T-cell (primary cell): Measurements from ENCODE around the gene CCDC127. TPM values are rescaled to one million over a fixed set of nuclear protein-coding genes. Genes with fewer than 3 reads are reported as not detected.
"Not testable (repeated sequence)": the region's sequence is repeated elsewhere in the genome, so short reads cannot be mapped to it uniquely, and the experiment has no call there.

Experiments
- ATAC-seq, 4 experiments: fragments of 200-7000 bp in 3 of 4; fragments of 150-1000 bp in 1 of 4; cut with Tn5 transposase; replicated peaks in 1 of 4; 1 replicate in 3 of 4; 2 replicates in 1 of 4; pipeline ENCODE4 v1.10.0; 2021; ENCODE audit warnings: moderate library complexity in 3 of 4, mild to moderate bottlenecking in 2 of 4, moderate number of reproducible peaks in 1 of 4
- CTCF ChIA-PET, 2 donors: fragments of 300-600 bp; sonication (Branson Sonifier 250); formaldehyde crosslinking; loops; one replicate each; lab custom pipeline; 2022; ENCODE audit warnings: antibody characterized with exemption in 2 of 2; lab: Charles Lee
- POLR2A ChIA-PET, 2 donors: fragments of 300-600 bp; sonication (Branson Sonifier 250); formaldehyde crosslinking; loops; one replicate each; lab custom pipeline; 2022; ENCODE audit warnings: antibody characterized with exemption in 2 of 2; lab: Charles Lee
- DNase-seq, 35 experiments: peaks; one replicate each; pipeline versions ENCODE4 v3.0.0 to v3.0.0-alpha.2; 2013 to 2023
- H3K27ac ChIP-seq: one replicate; pipeline ENCODE4 v1.5.1; 2013; ENCODE audit warnings: low read length
- H3K27me3 ChIP-seq, 2 experiments: replicated peaks in 1 of 2; 1 replicate in 1 of 2; 2 replicates in 1 of 2; pipeline versions ENCODE4 v1.6.1 to v1.7.0; 2013; ENCODE audit warnings: low read length in 1 of 2, mixed read lengths in 1 of 2; ENCODE audit not compliant: control insufficient read depth in 2 of 2, insufficient read depth in 2 of 2; ENCODE audit errors: extremely low read depth in 1 of 2
- H3K36me3 ChIP-seq, 2 donors: 1 replicate in 1 of 2; 2 replicates in 1 of 2; pipeline versions ENCODE4 v1.6.1 to v1.7.0; 2013; ENCODE audit warnings: low read length in 1 of 2; ENCODE audit not compliant: control insufficient read depth in 2 of 2, insufficient read depth in 1 of 2; ENCODE audit errors: extremely low read depth in 1 of 2
- H3K4me1 ChIP-seq, 2 experiments: 1 replicate in 1 of 2; 2 replicates in 1 of 2; pipeline versions ENCODE4 v1.6.1 to v1.7.0; 2013; ENCODE audit warnings: low read length in 2 of 2, mixed read lengths in 1 of 2; ENCODE audit not compliant: insufficient read depth in 2 of 2, control insufficient read depth in 1 of 2; ENCODE audit errors: extremely low read depth in 1 of 2
- H3K4me3 ChIP-seq, 2 donors: 1 replicate in 1 of 2; 2 replicates in 1 of 2; pipeline versions ENCODE4 v1.5.1 to v1.7.0; 2013; ENCODE audit warnings: mild to moderate bottlenecking in 2 of 2, low read length in 1 of 2, moderate library complexity in 1 of 2; ENCODE audit not compliant: control insufficient read depth in 1 of 2; ENCODE audit errors: extremely low read depth in 1 of 2
- H3K9me3 ChIP-seq: 2 replicates; pipeline ENCODE4 v1.7.0; 2013
- H3K27ac Mint-ChIP-seq, 2 donors: one replicate each; pipeline ENCODE4 v1.8.0; 2020 to 2021; ENCODE audit warnings: mild to moderate bottlenecking in 2 of 2, mixed read lengths in 2 of 2
- H3K27me3 Mint-ChIP-seq, 2 donors: one replicate each; pipeline ENCODE4 v1.8.0; 2021 to 2022; ENCODE audit warnings: mixed read lengths in 2 of 2
- H3K36me3 Mint-ChIP-seq: one replicate; pipeline ENCODE4 v1.8.0; 2021; ENCODE audit warnings: mixed read lengths
- H3K4me1 Mint-ChIP-seq, 3 donors: one replicate each; pipeline ENCODE4 v1.8.0; 2020 to 2022; ENCODE audit warnings: mixed read lengths in 3 of 3, mild to moderate bottlenecking in 1 of 3
- H3K4me3 Mint-ChIP-seq, 3 donors: one replicate each; pipeline ENCODE4 v1.8.0; 2020 to 2022; ENCODE audit warnings: mild to moderate bottlenecking in 3 of 3, mixed read lengths in 3 of 3, moderate library complexity in 3 of 3
- H3K9me3 Mint-ChIP-seq, 3 donors: one replicate each; pipeline ENCODE4 v1.8.0; 2020 to 2022; ENCODE audit warnings: mixed read lengths in 3 of 3
- WGBS: methylation state at CpG from one replicate; pipeline ENCODE4 v1.1.5; 2013; ENCODE audit warnings: missing lambda C conversion rate; ENCODE audit not compliant: insufficient coverage; 5-methylcytosine and 5-hydroxymethylcytosine counted together
- total RNA-seq, 35 experiments: library from RNA in 6 of 35; stranded (reverse) in 6 of 35; fragments of 120-200 nt in 1 of 35; gene quantifications; one replicate each; pipeline versions ENCODE4 v1.2.1 to v1.2.4 and lab custom pipeline; 2013 to 2026

Gene CCDC127
- total RNA-seq, 5 donors from 2014 or later (not counting 1 experiment from before 2014, with no cell fraction given) = 2.5 to 9.8 (median 6.3) TPM

GRCh38 chr5:251538-251937 is 33.6 kb upstream of the CCDC127 start:
- H3K4me1 ChIP-seq = peaks cover 0 to 10% of the 10 kb centered on the region in 2 experiments
- 69% methylated on average over 3 of the region's 8 CpGs for WGBS
- H3K27me3 Mint-ChIP-seq, H3K9me3 ChIP-seq, H3K9me3 Mint-ChIP-seq, POLR2A ChIA-PET, DNase-seq, ATAC-seq, CTCF ChIA-PET, H3K27me3 ChIP-seq, H3K4me3 Mint-ChIP-seq, H3K4me3 ChIP-seq: not testable (repeated sequence)
- peaks cover 42% of the 10 kb centered on the region for H3K36me3 Mint-ChIP-seq
- H3K27ac ChIP-seq = peak overlapping the region; percentile 68
- peak overlapping the region; percentile 39 to 74 for H3K27ac Mint-ChIP-seq
- peaks cover 8 to 34% of the 10 kb centered on the region in 2 donors for H3K36me3 ChIP-seq
- H3K4me1 Mint-ChIP-seq = peaks cover 0 to 13% (median 8%) of the 10 kb centered on the region in 3 donors

GRCh38 chr5:251016-251415 is 33.1 kb upstream of the CCDC127 start:
- DNase-seq, CTCF ChIA-PET, H3K27ac ChIP-seq, H3K4me3 Mint-ChIP-seq, H3K27me3 Mint-ChIP-seq, H3K4me3 ChIP-seq, H3K9me3 Mint-ChIP-seq, H3K27me3 ChIP-seq, POLR2A ChIA-PET, H3K9me3 ChIP-seq, H3K27ac Mint-ChIP-seq: not testable (repeated sequence)
- Histone ChIP-seq H3K4me1 (peaks cover 0 to 10% of the 10 kb centered on the region in 2 experiments), H3K36me3 (peaks cover 8 to 36% of the 10 kb centered on the region in 2 donors)
- Mint-ChIP-seq H3K36me3 (peaks cover 40% of the 10 kb centered on the region), H3K4me1 (peaks cover 0 to 13% (median 8%) of the 10 kb centered on the region in 3 donors)
- 93% methylated on average over 7 of the region's 12 CpGs for WGBS
- peak in 1 of 4 experiments; percentile 14 for ATAC-seq

GRCh38 chr5:250396-250795 is 32.4 kb upstream of the CCDC127 start:
- H3K9me3 Mint-ChIP-seq, DNase-seq, CTCF ChIA-PET, POLR2A ChIA-PET, ATAC-seq, H3K27ac ChIP-seq, H3K4me3 Mint-ChIP-seq, H3K27me3 ChIP-seq, H3K9me3 ChIP-seq, H3K27me3 Mint-ChIP-seq, H3K4me3 ChIP-seq: not testable (repeated sequence)
- peaks cover 5 to 34% of the 10 kb centered on the region in 2 donors for H3K36me3 ChIP-seq
- H3K4me1 ChIP-seq = peaks cover 0 to 10% of the 10 kb centered on the region in 2 experiments
- Mint-ChIP-seq H3K36me3 (peaks cover 44% of the 10 kb centered on the region), H3K27ac (peak overlapping the region; percentile 43 to 66), H3K4me1 (peaks cover 0 to 13% (median 8%) of the 10 kb centered on the region in 3 donors)
- WGBS = 90% methylated on average over 1 of the region's 9 CpGs

GRCh38 chr5:245717-246116 is 27.8 kb upstream of the CCDC127 start:
- Mint-ChIP-seq H3K36me3 (peaks cover 69% of the 10 kb centered on the region), H3K4me1 (peaks cover 0 to 25% (median 2%) of the 10 kb centered on the region in 3 donors)
- POLR2A ChIA-PET, H3K27me3 Mint-ChIP-seq, H3K27ac ChIP-seq, H3K4me1 ChIP-seq, H3K27me3 ChIP-seq, H3K4me3 ChIP-seq, H3K27ac Mint-ChIP-seq, ATAC-seq, DNase-seq, CTCF ChIA-PET, H3K9me3 ChIP-seq, H3K4me3 Mint-ChIP-seq, H3K9me3 Mint-ChIP-seq: not testable (repeated sequence)
- H3K36me3 ChIP-seq = peaks cover 0 to 45% of the 10 kb centered on the region in 2 donors
- WGBS = 100% methylated on average over 3 of the region's 5 CpGs

GRCh38 chr5:243683-244367 is 25.9 kb upstream of the CCDC127 start:
- H3K4me3 ChIP-seq, CTCF ChIA-PET, H3K9me3 ChIP-seq, H3K27ac Mint-ChIP-seq, H3K27me3 Mint-ChIP-seq, H3K4me1 ChIP-seq, H3K27me3 ChIP-seq, H3K27ac ChIP-seq, H3K9me3 Mint-ChIP-seq: not testable (repeated sequence)
- H3K36me3 ChIP-seq = peaks cover 0 to 53% of the 10 kb centered on the region in 2 donors
- POLR2A ChIA-PET = interaction anchor here in 1 of 2 donors (0.6 kb wide), 1 partner anchor 139 kb away, joined by 3 read pairs; no protein-coding TSS in a partner anchor
- Mint-ChIP-seq H3K4me1 (peaks cover 0 to 25% (median 0%) of the 10 kb centered on the region in 3 donors), H3K4me3 (peak overlapping the region in 1 of 3 donors; percentile 64), H3K36me3 (peaks cover 60% of the 10 kb centered on the region)
- peak in 10 of 35 experiments; percentile 7 to 39 (median 21) for DNase-seq
- 39% methylated on average over 8 of the region's 12 CpGs for WGBS
- peak in 1 of 4 experiments; percentile 52 for ATAC-seq

- ATAC-seq, POLR2A ChIA-PET, H3K4me3 ChIP-seq, H3K4me1 ChIP-seq, H3K9me3 Mint-ChIP-seq, H3K9me3 ChIP-seq, H3K27me3 Mint-ChIP-seq, DNase-seq, H3K27me3 ChIP-seq, H3K27ac Mint-ChIP-seq, H3K27ac ChIP-seq, CTCF ChIA-PET, H3K4me3 Mint-ChIP-seq: not testable (repeated sequence)
- H3K36me3 ChIP-seq = peaks cover 5 to 49% of the 10 kb centered on the region in 2 donors
- H3K36me3 Mint-ChIP-seq = peaks cover 41% of the 10 kb centered on the region
- H3K4me1 Mint-ChIP-seq = peaks cover 0 to 25% (median 0%) of the 10 kb centered on the region in 3 donors
- WGBS = 100% methylated on average over 6 of the region's 13 CpGs
These were observed 23.2 kb upstream of the CCDC127 start for GRCh38 chr5:241045-241669.
